Endothelial cell (in vitro differentiated cells): ENCODE results near the gene ACTR3. TPM values are rescaled to one million over a fixed set of nuclear protein-coding genes. Genes with fewer than 3 reads are reported as not detected.
A peak's percentile ranks its signal among the peaks of the same experiment; 100 is the strongest.
"Not testable (repeated sequence)": the region's sequence is repeated elsewhere in the genome, so short reads cannot be mapped to it uniquely, and the experiment has no call there.

ENCODE experiments used
- DNase-seq: peaks from one replicate; pipeline ENCODE4 v3.0.0; 2021; ENCODE audit warnings: low spot score
- H3K27ac Mint-ChIP-seq: one replicate; pipeline ENCODE4 v1.8.0; 2021; ENCODE audit warnings: mixed read lengths, inconsistent platforms; ENCODE audit not compliant: unreplicated experiment
- H3K27me3 Mint-ChIP-seq: one replicate; pipeline ENCODE4 v1.8.0; 2021; ENCODE audit warnings: mild to moderate bottlenecking, moderate library complexity, mixed read lengths, inconsistent platforms; ENCODE audit not compliant: unreplicated experiment
- H3K36me3 Mint-ChIP-seq: one replicate; pipeline ENCODE4 v1.8.0; 2021; ENCODE audit warnings: mild to moderate bottlenecking, low read depth, mixed read lengths, inconsistent platforms; ENCODE audit not compliant: unreplicated experiment
- H3K4me1 Mint-ChIP-seq: one replicate; pipeline ENCODE4 v1.8.0; 2021; ENCODE audit warnings: mild to moderate bottlenecking, mixed read lengths, inconsistent platforms; ENCODE audit not compliant: unreplicated experiment
- H3K4me3 Mint-ChIP-seq: one replicate; pipeline ENCODE4 v1.8.0; 2021; ENCODE audit warnings: mild to moderate bottlenecking, mixed read lengths, inconsistent platforms; ENCODE audit not compliant: unreplicated experiment
- H3K9me3 Mint-ChIP-seq: one replicate; pipeline ENCODE4 v1.8.0; 2021; ENCODE audit warnings: mixed read lengths, inconsistent platforms; ENCODE audit not compliant: unreplicated experiment
- CTCF ChIP-seq: fragments of 200-600 bp; sonication (generic); IDR thresholded peaks from one replicate; pipeline ENCODE4 v1.5.0; 2021; ENCODE audit warnings: antibody characterized with exemption; ENCODE audit not compliant: unreplicated experiment
- total RNA-seq: library from RNA; stranded (reverse); fragmentation: NEBNext Ultra II Directional; extraction: Animal tissue kit (Norgen Biotek cat#: 25700); gene quantifications from one replicate; pipeline ENCODE4 v1.2.1, GENCODE V29; 2021; ENCODE audit not compliant: unreplicated experiment

ACTR3 gene
- total RNA-seq, 1 donor from 2014 or later: 284 TPM

- no peaks in the 10 kb centered on the region for H3K27me3 Mint-ChIP-seq
- no peak for TF ChIP-seq CTCF
- DNase-seq: no peak
- no peaks in the 10 kb centered on the region for H3K9me3 Mint-ChIP-seq
- H3K4me3 Mint-ChIP-seq: no peak overlapping the region
- peaks cover 35% of the 10 kb centered on the region for H3K36me3 Mint-ChIP-seq
- no peaks in the 10 kb centered on the region for H3K4me1 Mint-ChIP-seq
- no peak overlapping the region for H3K27ac Mint-ChIP-seq
Observed at GRCh38 chr2:113937501-113937900, 47.6 kb downstream of the ACTR3 start.

- no peak for TF ChIP-seq CTCF
- no peak overlapping the region for H3K4me3 Mint-ChIP-seq
- H3K9me3 Mint-ChIP-seq: no peaks in the 10 kb centered on the region
- no peak for DNase-seq
- no peaks in the 10 kb centered on the region for H3K4me1 Mint-ChIP-seq
- no peak overlapping the region for H3K27ac Mint-ChIP-seq
- peaks cover 21% of the 10 kb centered on the region for H3K36me3 Mint-ChIP-seq
- H3K27me3 Mint-ChIP-seq: no peaks in the 10 kb centered on the region
Observed at GRCh38 chr2:113940891-113941290, 51.0 kb downstream of the ACTR3 start.

- not testable (repeated sequence) for H3K4me1 Mint-ChIP-seq, H3K27me3 Mint-ChIP-seq, H3K9me3 Mint-ChIP-seq, H3K27ac Mint-ChIP-seq, DNase-seq
- peak overlapping the region; percentile 4 for H3K4me3 Mint-ChIP-seq
- H3K36me3 Mint-ChIP-seq: peaks cover 15% of the 10 kb centered on the region
Observed at GRCh38 chr2:113945784-113946183, 55.9 kb downstream of the ACTR3 start.

GRCh38 chr2:113950906-113951305, 61.0 kb downstream of the ACTR3 start:
- DNase-seq, H3K27me3 Mint-ChIP-seq, H3K4me1 Mint-ChIP-seq, H3K9me3 Mint-ChIP-seq, H3K27ac Mint-ChIP-seq, H3K4me3 Mint-ChIP-seq: not testable (repeated sequence)
- peaks cover 22% of the 10 kb centered on the region for H3K36me3 Mint-ChIP-seq

- Mint-ChIP-seq H3K4me3 (no peak overlapping the region), H3K27ac (no peak overlapping the region), H3K36me3 (peaks cover 5% of the 10 kb centered on the region), H3K4me1 (no peaks in the 10 kb centered on the region), H3K9me3 (no peaks in the 10 kb centered on the region), H3K27me3 (no peaks in the 10 kb centered on the region)
- no peak for TF ChIP-seq CTCF
- DNase-seq: no peak
Observed at GRCh38 chr2:113961000-113961399, 71.1 kb downstream of the ACTR3 start.

GRCh38 chr2:113962692-113963480, 73.0 kb downstream of the ACTR3 start:
- DNase-seq: no peak
- no peaks in the 10 kb centered on the region for H3K27me3 Mint-ChIP-seq

More at GRCh38 chr2:113962692-113963480, 73.0 kb downstream of the ACTR3 start:
- no peaks in the 10 kb centered on the region for H3K9me3 Mint-ChIP-seq
- H3K4me1 Mint-ChIP-seq: no peaks in the 10 kb centered on the region
- H3K4me3 Mint-ChIP-seq: no peak overlapping the region
- H3K27ac Mint-ChIP-seq: peak overlapping the region; percentile 15
- no peaks in the 10 kb centered on the region for H3K36me3 Mint-ChIP-seq
- no peak for TF ChIP-seq CTCF
